ENCODE results near the gene MCUB. TPM values are rescaled to one million over a fixed set of nuclear protein-coding genes. Genes with fewer than 3 reads are reported as not detected.

The MCUB gene
- total RNA-seq, 1 experiment from 2014 or later = 24.1 TPM

- Histone ChIP-seq H3K36me3 (ENCODE audit: control insufficient read depth, insufficient read depth, low read length) (no peaks in the 10 kb centered on the region), H3K27ac (ENCODE audit: low read length) (no peak overlapping the region), H3K9me3 (ENCODE audit: control insufficient read depth, insufficient read depth, low read depth, low read length) (0 out of 2 replicates have a peak, but pooled peaks cover 2% of the 10 kb centered on the region), H3K4me1 (ENCODE audit: control insufficient read depth, insufficient read depth, low read length) (no peaks in the 10 kb centered on the region), H3K4me3 (ENCODE audit: low read depth in 2 of 2, low read length in 2 of 2) (no peak overlapping the region), H3K27me3 (ENCODE audit: control insufficient read depth, insufficient read depth, low read length) (no peaks in the 10 kb centered on the region)
- intact Hi-C loops (cut with micrococcal nuclease; ENCODE audit: unreplicated experiment) (no loop called here), in situ Hi-C loops (cut with HindIII; ENCODE audit: low pct_unique_long_range_greater_than_20kb, low sequenced_read_pairs) (no loop called here)
- BruUV-seq (replicated peaks) = no TSS peak
- ChIA-PET POLR2A (no interaction called here), CTCF (no interaction called here)
- ATAC-seq (no peak), DNase-seq (ENCODE audit: low read depth, low spot score) (no peak)
- TF ChIP-seq TCF7L2 (IDR thresholded peaks at IDR 0.05; ENCODE audit: low read depth, low read length) (no peak), REST (IDR thresholded peaks at IDR 0.05; ENCODE audit: insufficient read depth in 1 of 2, low read depth in 2 of 2, low read length in 1 of 2) (no peak), POLR2AphosphoS5 (IDR thresholded peaks at IDR 0.05; ENCODE audit: low read depth, low read length) (no peak), CTCF (IDR thresholded peaks at IDR 0.05) (no peak), SIN3A (IDR thresholded peaks at IDR 0.05; ENCODE audit: borderline replicate concordance, insufficient read depth, low read depth, low read length) (no peak)
Observed at GRCh38 chr4:109645874-109646710, 86.0 kb downstream of the MCUB start.

- DNase-seq (ENCODE audit: low read depth, low spot score) (no peak), ATAC-seq (no peak)
- H3K27ac ChIP-seq (ENCODE audit: low read length) = no peak overlapping the region
- POLR2A ChIA-PET = no interaction called here
- H3K9me3 ChIP-seq (ENCODE audit: control insufficient read depth, insufficient read depth, low read depth, low read length) = 0 out of 2 replicates have a peak, but pooled peaks cover 2% of the 10 kb centered on the region
- no TSS peak for BruUV-seq (replicated peaks)
- no peaks in the 10 kb centered on the region for H3K27me3 ChIP-seq (ENCODE audit: control insufficient read depth, insufficient read depth, low read length)
- in situ Hi-C loops (cut with HindIII; ENCODE audit: low pct_unique_long_range_greater_than_20kb, low sequenced_read_pairs) (no loop called here), intact Hi-C loops (cut with micrococcal nuclease; ENCODE audit: unreplicated experiment) (no loop called here)
- H3K4me1 ChIP-seq (ENCODE audit: control insufficient read depth, insufficient read depth, low read length) = no peaks in the 10 kb centered on the region
- H3K4me3 ChIP-seq (ENCODE audit: low read depth in 2 of 2, low read length in 2 of 2) = no peak overlapping the region
- CTCF ChIA-PET = no interaction called here
- no peaks in the 10 kb centered on the region for H3K36me3 ChIP-seq (ENCODE audit: control insufficient read depth, insufficient read depth, low read length)
- TF ChIP-seq SIN3A (IDR thresholded peaks at IDR 0.05; ENCODE audit: borderline replicate concordance, insufficient read depth, low read depth, low read length) = no peak
- no peak for TF ChIP-seq TCF7L2 (IDR thresholded peaks at IDR 0.05; ENCODE audit: low read depth, low read length)
- no peak for TF ChIP-seq CTCF (IDR thresholded peaks at IDR 0.05)
Observed at GRCh38 chr4:109648266-109648996, 88.4 kb downstream of the MCUB start.
